Heart right ventricle (tissue), 16 donors: ENCODE data around the gene AKAP5. TPM values are rescaled to one million over a fixed set of nuclear protein-coding genes. Genes with fewer than 3 reads are reported as not detected.
A peak's percentile ranks its signal among the peaks of the same experiment; 100 is the strongest.

Experiments used
- ATAC-seq, 8 donors: fragments of 200-7000 bp; cut with Tn5 transposase; one replicate each; pipeline ENCODE4 v1.9.1; 2020; ENCODE audit warnings: mild to moderate bottlenecking in 8 of 8, moderate library complexity in 8 of 8, moderate number of reproducible peaks in 1 of 8
- DNase-seq, 2 donors: peaks; one replicate each; pipeline ENCODE4 v3.0.0-alpha.2; 2020
- H3K27ac ChIP-seq, 10 donors: fragments of 200-600 bp; sonication (generic) in 2 of 10; one replicate each; pipeline versions ENCODE4 v1.5.0 to v1.8.0; 2020 to 2022; ENCODE audit warnings: mild to moderate bottlenecking in 3 of 10
- H3K27me3 ChIP-seq, 7 donors: fragments of 200-600 bp; one replicate each; pipeline ENCODE4 v1.8.0; 2021 to 2022; ENCODE audit warnings: mild to moderate bottlenecking in 2 of 7
- H3K36me3 ChIP-seq, 9 donors: fragments of 200-600 bp; sonication (generic) in 1 of 9; one replicate each; pipeline versions ENCODE4 v1.5.0 to v1.8.0; 2020 to 2022; ENCODE audit warnings: mild to moderate bottlenecking in 2 of 9
- H3K4me1 ChIP-seq, 9 donors: fragments of 200-600 bp; sonication (generic) in 1 of 9; one replicate each; pipeline versions ENCODE4 v1.5.0 to v1.8.0; 2020 to 2022; ENCODE audit warnings: mild to moderate bottlenecking in 4 of 9
- H3K4me3 ChIP-seq, 10 donors: fragments of 200-600 bp; sonication (generic) in 2 of 10; one replicate each; pipeline versions ENCODE4 v1.5.0 to v1.8.0; 2020 to 2022; ENCODE audit warnings: mild to moderate bottlenecking in 7 of 10, moderate library complexity in 2 of 10
- H3K9me3 ChIP-seq, 11 donors: fragments of 200-600 bp in 10 of 11; sonication (generic) in 2 of 11; one replicate each; pipeline versions ENCODE4 v1.5.0 to v1.8.0; 2013 to 2022; ENCODE audit warnings: mild to moderate bottlenecking in 2 of 11, control low read depth in 1 of 11, moderate library complexity in 1 of 11
- CTCF ChIP-seq, 9 donors: fragments of 200-600 bp; sonication (generic) in 2 of 9; IDR thresholded peaks; one replicate each; pipeline versions ENCODE4 v1.5.0 to v1.8.0; 2021 to 2022; ENCODE audit warnings: antibody characterized with exemption in 9 of 9, mild to moderate bottlenecking in 5 of 9, moderate library complexity in 1 of 9
- WGBS, 2 donors: extraction: QIAGEN DNeasy Blood & Tissue Kit; methylation state at CpG; one replicate each; pipeline ENCODE4 v1.1.7; 2013; ENCODE audit warnings: inconsistent platforms in 1 of 2; 5-methylcytosine and 5-hydroxymethylcytosine counted together
- intact Hi-C, 10 donors: fragments of 100-400 bp; cut with DNase I; formaldehyde crosslinking; loops; one replicate each; pipeline versions ENCODE4 v1.11.1 to v1.14.2; 2022
- polyA plus RNA-seq, 2 donors: library from polyadenylated mRNA; stranded (reverse); fragments of 200-250 nt; gene quantifications; one replicate each; pipeline ENCODE4 v1.2.3, GENCODE V29; 2013
- total RNA-seq, 10 donors: library from RNA; stranded (reverse); fragmentation: NEBNext Ultra II Directional in 3 of 10; extraction: Animal tissue kit (Norgen Biotek cat#: 25700) in 3 of 10; gene quantifications; one replicate each; pipeline versions ENCODE4 v1.2.1 to v1.2.4, GENCODE V29; 2021 to 2023
- donor health status: Arrhythmogenic right ventricular cardiomyopathy.
- donor health status: ischemic (EF 13 %, LVEDD 7.1; RV severe dilation, severe dysfunction).
- donor health status: healthy with polysubstance abuse.
- donor health status: DM: no; HTN: yes; CAD: no.
- donor health status: DM: no; HTN: no; CAD: no.
- donor health status: ischemic (EF 25% LVEDD 6.9; RV normal size, moderate dysfunction).
- donor health status: ischemic (EF 25% LVEDD 5.7; RV mildly dilated, moderate dysfunction).
- donor health status: healthy.
- donor health status: DM: yes; HTN: yes; CAD: no.
- donor health status: Ischemic cardiomyopathy.
- donor health status: ischemic (EF 35%, LVEDD 5.7; RV mildly dilated, moderate dysfunction).
- donor health status: nonischemic (EF 11% LVEDD 7.7; RV severe dilation, severe dysfunction).
- donor health status: DM: yes; HTN: yes; CAD: no.
- donor health status: PGD.
- donor health status: ischemic (EF 29% LVEDD 5.4; RV normal size, mild dysfunction).
- donor health status: nonischemic (EF 23%, LVEDD 6.1; RV moderate dilation, normal function).

AKAP5 gene
- total and polyA plus RNA-seq, 12 donors: 0.07 to 0.51 (median 0.17) TPM

- Histone ChIP-seq H3K36me3 (no peaks in the 10 kb centered on the region), H3K27me3 (no peaks in the 10 kb centered on the region), H3K4me1 (peaks cover 9 to 81% (median 75%) of the 10 kb centered on the region in 9 donors), H3K27ac (no peak overlapping the region), H3K4me3 (no peak overlapping the region), H3K9me3 (no peaks in the 10 kb centered on the region)
- no peak for TF ChIP-seq CTCF (IDR thresholded peaks at IDR 0.05)
- DNase-seq: no peak
- WGBS, 2 donors: 86 to 88% methylated on average over 8 of the region's 8 CpGs
- no peak for ATAC-seq
- intact Hi-C loops: loop anchor here in 1 of 10 donors (10.0 kb wide), 1 partner anchor 164 kb away; no protein-coding TSS in a partner anchor
These were observed 43.7 kb downstream of the AKAP5 start for GRCh38 chr14:64509036-64509435.

GRCh38 chr14:64510825-64511671 lies 45.7 kb downstream of the AKAP5 start:
- 16 to 20% methylated on average over 4 of the region's 4 CpGs for WGBS, 2 donors
- no peaks in the 10 kb centered on the region for H3K27me3 ChIP-seq
- ATAC-seq (peak in 7 of 8 donors; percentile 36 to 80 (median 71)), DNase-seq (peak in 1 of 2 donors; percentile 69)
- no peaks in the 10 kb centered on the region for H3K36me3 ChIP-seq
- no peak overlapping the region for H3K4me3 ChIP-seq
- H3K27ac ChIP-seq: peak overlapping the region in 6 of 10 donors; percentile 1 to 57 (median 18)
- peaks cover 9 to 93% (median 77%) of the 10 kb centered on the region in 9 donors for H3K4me1 ChIP-seq
- peak; percentile 73 to 92 (median 90) for TF ChIP-seq CTCF (IDR thresholded peaks at IDR 0.05)
- intact Hi-C loops: loop anchor here in 4 of 10 donors (5.0 to 10.0 kb wide), 3 partner anchors 79 to 169 kb away; no protein-coding TSS in a partner anchor
- H3K9me3 ChIP-seq: no peaks in the 10 kb centered on the region

- Histone ChIP-seq H3K27me3 (no peaks in the 10 kb centered on the region), H3K27ac (no peak overlapping the region), H3K9me3 (no peaks in the 10 kb centered on the region), H3K4me3 (no peak overlapping the region), H3K4me1 (peaks cover 4 to 88% (median 63%) of the 10 kb centered on the region in 9 donors), H3K36me3 (no peaks in the 10 kb centered on the region)
- no peak for ATAC-seq
- DNase-seq: no peak
- intact Hi-C loops: loop anchor here in 4 of 10 donors (5.0 to 10.0 kb wide), 3 partner anchors 81 to 171 kb away; no protein-coding TSS in a partner anchor
- TF ChIP-seq CTCF (IDR thresholded peaks at IDR 0.05): no peak
- 94% methylated on average over 2 of the region's 2 CpGs for WGBS, 2 donors
These were observed 48.0 kb downstream of the AKAP5 start for GRCh38 chr14:64513271-64513670.

GRCh38 chr14:64515053-64515452 lies 49.8 kb downstream of the AKAP5 start:
- peak overlapping the region in 1 of 10 donors; percentile 4 for H3K27ac ChIP-seq
- H3K4me3 ChIP-seq: no peak overlapping the region
- no peaks in the 10 kb centered on the region for H3K9me3 ChIP-seq
- 32 to 44% methylated on average over 1 of the region's 1 CpG for WGBS, 2 donors
- intact Hi-C loops: loop anchor here in 2 of 10 donors (10.0 kb wide), 1 partner anchor 120 kb away; no protein-coding TSS in a partner anchor
- H3K4me1 ChIP-seq: peaks cover 4 to 81% (median 50%) of the 10 kb centered on the region in 9 donors
- TF ChIP-seq CTCF (IDR thresholded peaks at IDR 0.05): no peak
- DNase-seq: no peak
- no peaks in the 10 kb centered on the region for H3K36me3 ChIP-seq
- H3K27me3 ChIP-seq: no peaks in the 10 kb centered on the region
- peak in 3 of 8 donors; percentile 41 to 54 (median 43) for ATAC-seq
